Measurements from ENCODE around the gene ABTB2.

DNA sequence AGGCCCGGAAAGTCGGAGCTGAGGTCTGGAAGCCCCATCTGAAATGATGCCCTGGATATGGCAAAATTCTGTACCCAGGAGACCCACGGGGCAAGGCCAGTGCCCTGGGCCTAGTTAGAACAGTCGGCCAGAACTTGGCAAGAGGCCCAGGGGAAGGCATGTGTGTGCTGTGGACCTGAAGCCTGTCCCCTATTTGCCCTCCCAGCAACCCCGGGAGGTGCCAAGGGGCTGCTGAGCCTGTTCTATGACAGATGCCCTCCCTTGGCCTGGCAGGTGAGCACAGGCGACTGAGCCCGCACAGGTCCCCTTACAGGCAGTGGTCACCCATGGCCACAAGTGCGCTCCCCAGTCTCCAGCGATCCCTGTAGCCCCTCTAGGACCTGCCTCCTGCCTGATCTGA lies 200.6 kb downstream of the ABTB2 start:
- TF ChIP-seq, protein P1, sequence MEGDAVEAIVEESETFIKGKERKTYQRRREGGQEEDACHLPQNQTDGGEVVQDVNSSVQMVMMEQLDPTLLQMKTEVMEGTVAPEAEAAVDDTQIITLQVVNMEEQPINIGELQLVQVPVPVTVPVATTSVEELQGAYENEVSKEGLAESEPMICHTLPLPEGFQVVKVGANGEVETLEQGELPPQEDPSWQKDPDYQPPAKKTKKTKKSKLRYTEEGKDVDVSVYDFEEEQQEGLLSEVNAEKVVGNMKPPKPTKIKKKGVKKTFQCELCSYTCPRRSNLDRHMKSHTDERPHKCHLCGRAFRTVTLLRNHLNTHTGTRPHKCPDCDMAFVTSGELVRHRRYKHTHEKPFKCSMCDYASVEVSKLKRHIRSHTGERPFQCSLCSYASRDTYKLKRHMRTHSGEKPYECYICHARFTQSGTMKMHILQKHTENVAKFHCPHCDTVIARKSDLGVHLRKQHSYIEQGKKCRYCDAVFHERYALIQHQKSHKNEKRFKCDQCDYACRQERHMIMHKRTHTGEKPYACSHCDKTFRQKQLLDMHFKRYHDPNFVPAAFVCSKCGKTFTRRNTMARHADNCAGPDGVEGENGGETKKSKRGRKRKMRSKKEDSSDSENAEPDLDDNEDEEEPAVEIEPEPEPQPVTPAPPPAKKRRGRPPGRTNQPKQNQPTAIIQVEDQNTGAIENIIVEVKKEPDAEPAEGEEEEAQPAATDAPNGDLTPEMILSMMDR (conservative IDR thresholded peaks at IDR 0.05; ENCODE audit: low read depth in 2 of 2) = no peak
- no peak for TF ChIP-seq ZNF331 (CRISPR knock-in tag; IDR thresholded peaks at IDR 0.05; ENCODE audit: low read depth)
- no peak for TF ChIP-seq POLR2AphosphoS5 (IDR thresholded peaks at IDR 0.05; ENCODE audit: low read depth)
- TF ChIP-seq CREB1 (CRISPR knock-in tag; IDR thresholded peaks at IDR 0.05; ENCODE audit: low read depth) = no peak
- TF ChIP-seq, protein P2, sequence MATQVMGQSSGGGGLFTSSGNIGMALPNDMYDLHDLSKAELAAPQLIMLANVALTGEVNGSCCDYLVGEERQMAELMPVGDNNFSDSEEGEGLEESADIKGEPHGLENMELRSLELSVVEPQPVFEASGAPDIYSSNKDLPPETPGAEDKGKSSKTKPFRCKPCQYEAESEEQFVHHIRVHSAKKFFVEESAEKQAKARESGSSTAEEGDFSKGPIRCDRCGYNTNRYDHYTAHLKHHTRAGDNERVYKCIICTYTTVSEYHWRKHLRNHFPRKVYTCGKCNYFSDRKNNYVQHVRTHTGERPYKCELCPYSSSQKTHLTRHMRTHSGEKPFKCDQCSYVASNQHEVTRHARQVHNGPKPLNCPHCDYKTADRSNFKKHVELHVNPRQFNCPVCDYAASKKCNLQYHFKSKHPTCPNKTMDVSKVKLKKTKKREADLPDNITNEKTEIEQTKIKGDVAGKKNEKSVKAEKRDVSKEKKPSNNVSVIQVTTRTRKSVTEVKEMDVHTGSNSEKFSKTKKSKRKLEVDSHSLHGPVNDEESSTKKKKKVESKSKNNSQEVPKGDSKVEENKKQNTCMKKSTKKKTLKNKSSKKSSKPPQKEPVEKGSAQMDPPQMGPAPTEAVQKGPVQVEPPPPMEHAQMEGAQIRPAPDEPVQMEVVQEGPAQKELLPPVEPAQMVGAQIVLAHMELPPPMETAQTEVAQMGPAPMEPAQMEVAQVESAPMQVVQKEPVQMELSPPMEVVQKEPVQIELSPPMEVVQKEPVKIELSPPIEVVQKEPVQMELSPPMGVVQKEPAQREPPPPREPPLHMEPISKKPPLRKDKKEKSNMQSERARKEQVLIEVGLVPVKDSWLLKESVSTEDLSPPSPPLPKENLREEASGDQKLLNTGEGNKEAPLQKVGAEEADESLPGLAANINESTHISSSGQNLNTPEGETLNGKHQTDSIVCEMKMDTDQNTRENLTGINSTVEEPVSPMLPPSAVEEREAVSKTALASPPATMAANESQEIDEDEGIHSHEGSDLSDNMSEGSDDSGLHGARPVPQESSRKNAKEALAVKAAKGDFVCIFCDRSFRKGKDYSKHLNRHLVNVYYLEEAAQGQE (IDR thresholded peaks at IDR 0.05; ENCODE audit: unreplicated experiment) = no peak
- no peak for TF ChIP-seq EZH2 (IDR thresholded peaks at IDR 0.05; ENCODE audit: low read depth, unreplicated experiment)
- no peak for TF ChIP-seq EZH2phosphoT487 (IDR thresholded peaks at IDR 0.05; ENCODE audit: unreplicated experiment)

Measured in GM23338 (cell line).